Kidney tubule cell (primary cell): Measurements from ENCODE around the gene WDR4.
"Not testable (repeated sequence)": the region's sequence is repeated elsewhere in the genome, so short reads cannot be mapped to it uniquely, and the experiment has no call there.

Source experiments
- DNase-seq: peaks from one replicate; pipeline ENCODE4 v3.0.0-alpha.2; 2018; ENCODE audit warnings: low spot score

WDR4 gene

DNA sequence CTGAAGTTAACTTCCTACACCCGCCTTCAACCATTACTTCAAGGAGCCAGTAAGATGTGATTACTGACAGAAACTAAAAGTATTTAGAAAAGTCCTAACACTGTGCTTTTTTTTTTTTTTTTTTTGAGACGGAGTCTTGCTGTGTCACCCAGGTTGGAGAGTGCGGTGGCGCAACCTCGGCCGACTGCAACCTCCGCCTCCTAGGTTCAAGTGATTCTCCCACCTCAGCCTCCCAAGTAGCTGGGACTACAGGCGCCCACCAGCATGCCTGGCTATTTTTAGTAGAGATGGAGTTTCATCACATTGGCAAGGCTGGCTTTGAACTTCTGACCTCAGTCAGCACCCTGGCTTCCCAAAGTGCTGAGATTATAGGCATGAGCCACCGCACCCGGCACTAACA is 3.5 kb downstream of the WDR4 start:
- DNase-seq, result not testable (repeated sequence)

- no peak for DNase-seq
Observed at GRCh38 chr21:42873096-42873495, 6.2 kb downstream of the WDR4 start.

DNA sequence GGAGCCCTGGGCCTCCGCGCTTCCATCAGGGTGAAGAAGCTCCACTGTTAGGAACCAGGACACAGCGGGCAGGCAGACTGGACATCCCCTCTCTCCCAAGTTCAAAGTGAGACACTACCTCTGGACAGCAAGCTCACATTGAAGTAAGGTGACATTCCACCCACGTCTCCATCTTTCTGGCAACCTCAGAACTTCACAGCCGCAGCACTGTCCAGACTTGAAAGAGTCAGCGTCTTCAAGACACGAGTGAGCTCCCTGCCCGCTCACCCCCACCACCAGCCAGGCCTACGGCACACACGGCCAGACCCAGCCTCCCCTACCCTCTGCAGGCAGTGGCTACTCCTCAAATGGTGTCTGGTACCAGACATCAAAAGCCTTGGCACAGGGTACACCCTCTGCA is 11.1 kb downstream of the WDR4 start:
- DNase-seq, result no peak

GRCh38 chr21:42865776-42866160 is 13.6 kb downstream of the WDR4 start:
- DNase-seq, result no peak

- no peak for DNase-seq
Observed at GRCh38 chr21:42864815-42865775, 14.2 kb downstream of the WDR4 start.

- no peak for DNase-seq
Observed at GRCh38 chr21:42864286-42864685, 15.1 kb downstream of the WDR4 start.

DNA sequence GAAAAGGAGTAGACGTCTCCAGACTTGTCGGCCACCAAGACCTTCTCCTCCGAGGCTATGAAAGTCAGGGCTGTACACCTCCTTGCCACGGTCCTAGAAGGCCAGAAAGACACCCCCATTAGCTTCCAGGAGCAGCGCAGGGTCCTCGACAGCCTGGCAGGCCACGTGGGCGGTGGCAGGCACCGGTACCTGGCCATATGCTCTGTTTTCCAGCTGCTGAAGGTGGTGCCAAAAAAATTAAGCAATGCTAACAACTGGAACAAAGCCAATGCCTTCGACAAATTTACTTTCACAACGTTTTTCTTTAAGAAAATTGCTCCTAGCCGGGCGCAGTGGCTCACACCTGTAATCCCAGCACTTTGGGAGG is 15.9 kb downstream of the WDR4 start:
- no peak for DNase-seq

DNA sequence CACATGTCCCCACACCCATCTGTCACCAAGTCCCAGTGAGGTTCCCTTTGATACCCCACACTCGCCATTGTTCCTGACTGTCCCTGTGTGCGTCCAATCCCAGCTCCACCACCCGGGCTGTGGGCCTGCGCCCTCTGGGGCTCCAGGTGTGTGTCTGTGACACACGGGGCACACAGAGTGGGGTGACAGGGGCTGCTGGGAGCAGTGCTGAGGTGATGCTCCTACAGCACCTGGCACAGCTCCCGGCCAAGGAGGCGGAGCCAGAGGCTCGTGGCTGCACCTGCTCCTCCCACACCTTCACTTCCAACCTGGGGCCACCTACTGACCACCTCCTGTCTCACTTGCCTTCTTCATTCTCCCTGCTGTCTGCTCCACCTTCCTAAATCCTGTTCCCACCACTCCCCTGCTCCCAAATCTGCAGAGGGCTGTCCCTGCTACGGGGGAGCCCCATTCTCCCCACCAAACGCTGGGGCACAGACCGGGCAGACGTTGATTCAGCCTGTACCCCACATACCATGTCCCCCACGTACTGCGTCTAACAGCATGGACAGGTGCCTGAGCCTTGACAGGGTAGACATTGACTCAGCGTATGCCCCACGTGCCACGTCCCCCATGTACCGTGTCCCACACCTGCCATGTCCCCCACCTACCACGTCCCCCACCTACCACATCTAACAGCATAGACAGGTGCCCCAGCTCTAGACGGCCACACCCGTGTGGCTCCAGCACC is 16.4 kb downstream of the WDR4 start:
- DNase-seq, result no peak

DNA sequence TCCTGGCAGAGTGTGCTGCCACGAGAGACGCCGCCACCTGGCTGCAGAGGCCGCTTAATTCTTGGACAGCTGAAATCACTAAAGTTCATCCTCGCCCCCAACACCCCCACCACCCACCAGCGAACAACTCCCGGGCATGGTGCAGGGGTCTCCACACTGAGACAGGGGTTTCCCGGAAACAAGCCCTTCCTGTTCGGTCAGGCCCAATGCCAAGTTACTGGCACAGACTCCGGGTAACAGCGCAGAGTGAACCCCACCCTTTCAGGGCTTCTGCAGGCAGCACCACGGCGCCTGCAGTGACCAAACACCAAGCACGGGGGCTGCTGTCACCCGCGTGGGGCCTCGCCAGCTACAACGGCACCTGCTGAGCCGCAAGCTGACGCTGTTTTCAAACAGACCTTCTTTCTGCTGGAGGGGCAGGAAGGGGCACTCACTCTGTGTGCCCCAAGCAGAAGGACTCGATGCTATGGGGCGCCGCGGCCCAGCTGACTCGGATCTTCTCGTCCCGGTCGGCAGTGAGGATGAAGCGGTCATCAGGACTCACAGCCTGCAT is 17.4 kb downstream of the WDR4 start:
- no peak for DNase-seq

DNA sequence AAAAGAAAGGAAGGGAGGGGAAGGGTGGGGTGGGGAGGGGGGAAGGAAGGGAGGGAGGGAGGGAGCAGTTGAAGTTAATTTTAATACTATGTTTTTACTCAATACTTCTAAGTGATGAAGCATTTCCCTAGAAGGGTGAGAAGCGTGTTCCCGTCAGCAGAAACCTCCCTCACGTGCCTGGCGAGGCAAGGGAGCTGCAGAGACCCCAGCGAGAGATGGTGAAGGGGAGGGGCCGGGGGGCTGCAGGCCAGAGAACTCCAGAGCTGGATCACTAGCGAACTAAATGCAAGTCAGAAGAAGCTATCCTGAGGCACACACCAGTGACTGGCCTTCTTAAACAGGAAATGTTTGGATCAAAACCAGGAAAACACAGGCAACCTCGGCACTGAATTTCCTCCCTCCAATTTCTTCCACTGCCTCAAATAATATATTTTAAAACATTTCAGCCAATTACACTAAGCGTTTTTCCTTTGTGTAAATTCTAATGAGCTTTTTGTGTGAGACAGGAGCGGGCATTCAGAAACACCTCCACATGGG is 18.0 kb downstream of the WDR4 start:
- DNase-seq, result no peak

DNA sequence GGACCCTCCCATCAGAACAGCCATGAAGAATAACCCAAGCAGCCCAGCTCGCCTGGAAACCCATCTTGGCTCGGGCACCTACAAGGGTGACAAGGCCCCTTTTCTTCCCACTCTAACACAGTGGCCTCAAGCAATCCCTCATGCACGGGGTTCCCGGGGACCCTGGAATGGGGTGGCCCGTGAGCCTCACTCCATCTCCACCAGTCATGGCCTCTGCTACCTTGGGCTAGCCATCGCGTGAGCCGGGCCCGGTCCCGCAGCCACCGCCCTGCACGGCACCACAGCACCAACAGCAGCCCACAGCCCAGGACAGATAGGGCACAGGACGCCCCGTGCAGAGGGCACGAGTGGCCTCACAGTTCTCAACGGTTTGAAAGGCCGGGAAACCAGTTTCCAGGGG is 19.0 kb downstream of the WDR4 start:
- no peak for DNase-seq

DNA sequence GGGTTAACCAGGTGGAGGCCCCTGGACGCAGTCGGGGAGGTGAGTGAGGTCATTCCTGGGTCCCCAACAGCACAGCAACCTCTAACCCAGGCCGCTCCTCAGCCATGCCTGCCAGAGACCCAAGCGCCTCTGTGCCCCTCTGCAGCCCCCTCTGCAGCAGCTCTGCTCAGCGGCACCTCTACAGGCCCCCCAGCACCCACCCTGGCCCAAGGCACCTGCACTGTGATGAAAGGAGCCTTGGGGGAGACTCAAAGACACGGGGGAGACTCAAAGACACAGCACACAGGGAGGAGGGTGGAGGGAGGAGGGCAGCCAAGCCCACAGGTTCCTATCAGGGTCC is 19.5 kb downstream of the WDR4 start:
- no peak for DNase-seq

DNA sequence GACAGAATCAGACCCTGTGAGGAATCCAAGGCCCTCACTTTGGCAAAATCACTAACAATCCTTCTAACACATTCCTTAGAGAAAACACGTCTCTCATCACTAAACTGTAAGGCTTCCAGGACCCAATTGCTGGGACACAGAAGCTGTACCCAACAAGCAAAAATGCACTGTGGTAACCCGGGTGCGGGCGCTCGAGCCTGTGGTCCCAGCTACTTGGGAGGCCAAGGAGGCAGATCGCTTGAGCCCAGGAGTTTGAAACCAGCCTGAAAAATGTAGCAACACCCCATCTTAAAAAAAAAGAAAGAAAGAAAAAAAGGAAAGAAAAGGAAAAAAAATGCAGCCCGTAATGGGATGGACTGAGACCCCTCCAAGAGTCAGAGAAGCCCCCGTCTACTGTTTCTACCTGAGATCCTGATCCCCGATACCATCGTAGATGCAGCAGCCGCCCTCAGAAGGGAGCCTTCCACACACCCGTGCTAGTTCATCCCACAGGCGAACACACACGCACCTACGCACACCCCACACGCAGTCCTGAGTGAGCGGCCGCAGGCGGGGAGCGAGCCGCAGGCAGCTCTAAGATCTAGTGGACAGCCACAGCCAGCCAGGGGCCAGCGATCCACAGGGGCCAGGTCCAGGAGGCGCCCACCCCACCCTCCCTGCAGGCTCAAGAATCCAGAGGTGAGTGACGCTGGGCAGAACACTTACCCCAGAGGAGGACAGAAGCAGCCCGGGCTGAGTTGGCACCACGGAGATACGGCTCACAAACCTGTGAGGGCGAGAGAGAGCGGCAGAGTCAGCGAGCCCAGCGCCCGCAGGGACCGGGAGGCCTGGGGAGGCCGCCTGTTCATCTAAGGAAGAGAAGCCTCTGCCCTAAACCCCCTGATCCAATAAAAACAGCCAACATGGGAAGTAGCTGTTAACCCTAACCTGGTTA is 20.1 kb downstream of the WDR4 start:
- no peak for DNase-seq

DNA sequence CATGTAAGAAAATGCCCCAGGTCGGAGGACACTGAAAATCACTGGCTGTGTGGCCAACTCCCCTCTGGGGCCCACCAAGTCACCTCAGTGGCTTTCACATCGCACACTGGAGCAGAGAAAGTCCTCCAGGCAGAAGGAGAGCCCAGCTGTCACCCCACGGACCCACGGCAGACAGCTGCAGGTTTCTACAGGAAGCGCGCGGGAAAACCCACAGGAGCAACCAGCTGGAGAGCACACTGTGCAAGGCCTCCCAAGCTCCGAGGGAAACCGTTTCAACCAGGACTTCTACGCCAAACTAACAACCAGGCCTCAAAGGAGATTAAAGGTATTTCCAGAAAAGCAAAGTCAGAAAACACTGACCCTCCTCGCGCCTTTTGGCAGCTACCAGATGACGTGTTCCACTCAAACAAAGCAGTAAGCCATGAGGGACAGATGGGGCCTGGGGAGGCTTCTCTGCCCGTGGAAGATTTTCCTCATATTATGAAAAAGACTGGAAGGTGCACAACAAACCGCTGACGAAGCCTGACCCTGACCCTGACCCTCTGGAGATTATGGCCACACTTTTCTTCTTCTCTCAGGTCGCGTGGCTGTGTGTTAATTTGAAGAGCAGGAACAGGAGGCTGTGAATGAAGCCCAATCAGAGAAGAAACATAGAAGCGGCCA is 21.0 kb downstream of the WDR4 start:
- DNase-seq, result no peak

DNA sequence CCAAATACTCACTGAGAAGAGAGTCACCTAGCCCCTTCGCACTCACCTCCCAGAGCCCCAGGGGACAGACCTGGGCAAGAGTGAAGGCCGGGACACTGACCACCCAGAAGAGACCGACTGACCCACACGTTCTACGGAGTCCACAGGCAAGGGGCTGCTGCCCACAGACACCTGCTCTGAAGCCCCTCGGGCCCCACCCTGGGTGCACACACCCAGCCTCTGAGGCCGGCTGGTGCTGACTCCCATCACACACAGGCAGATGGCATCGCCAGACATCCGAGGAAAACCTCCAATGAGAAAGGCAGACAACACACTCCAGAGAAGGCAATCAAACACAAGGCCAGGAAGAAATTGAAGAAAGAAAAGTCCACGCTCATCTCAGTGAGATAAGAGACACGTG is 22.1 kb downstream of the WDR4 start:
- no peak for DNase-seq

DNA sequence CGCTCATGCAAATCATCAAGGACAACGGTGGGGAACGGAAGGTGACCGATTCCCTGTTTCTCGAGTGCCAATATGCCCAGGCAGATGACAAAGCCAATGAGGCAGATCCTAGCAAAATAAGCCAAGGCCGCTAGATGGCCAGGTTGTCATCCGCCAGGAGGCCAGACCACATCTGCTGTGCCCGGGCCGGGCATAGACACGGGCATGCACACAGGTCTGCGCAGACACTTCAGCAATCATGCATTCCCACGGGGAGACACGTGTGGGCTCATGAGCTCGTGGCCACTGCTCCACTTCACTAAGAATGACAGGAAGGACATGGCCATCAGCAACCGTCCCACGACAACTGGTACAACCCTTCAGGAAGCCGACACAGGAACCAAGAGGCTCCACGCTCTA is 23.4 kb downstream of the WDR4 start:
- no peak for DNase-seq

- DNase-seq, result no peak
Observed at GRCh38 chr21:42855171-42855936, 24.0 kb downstream of the WDR4 start.

DNA sequence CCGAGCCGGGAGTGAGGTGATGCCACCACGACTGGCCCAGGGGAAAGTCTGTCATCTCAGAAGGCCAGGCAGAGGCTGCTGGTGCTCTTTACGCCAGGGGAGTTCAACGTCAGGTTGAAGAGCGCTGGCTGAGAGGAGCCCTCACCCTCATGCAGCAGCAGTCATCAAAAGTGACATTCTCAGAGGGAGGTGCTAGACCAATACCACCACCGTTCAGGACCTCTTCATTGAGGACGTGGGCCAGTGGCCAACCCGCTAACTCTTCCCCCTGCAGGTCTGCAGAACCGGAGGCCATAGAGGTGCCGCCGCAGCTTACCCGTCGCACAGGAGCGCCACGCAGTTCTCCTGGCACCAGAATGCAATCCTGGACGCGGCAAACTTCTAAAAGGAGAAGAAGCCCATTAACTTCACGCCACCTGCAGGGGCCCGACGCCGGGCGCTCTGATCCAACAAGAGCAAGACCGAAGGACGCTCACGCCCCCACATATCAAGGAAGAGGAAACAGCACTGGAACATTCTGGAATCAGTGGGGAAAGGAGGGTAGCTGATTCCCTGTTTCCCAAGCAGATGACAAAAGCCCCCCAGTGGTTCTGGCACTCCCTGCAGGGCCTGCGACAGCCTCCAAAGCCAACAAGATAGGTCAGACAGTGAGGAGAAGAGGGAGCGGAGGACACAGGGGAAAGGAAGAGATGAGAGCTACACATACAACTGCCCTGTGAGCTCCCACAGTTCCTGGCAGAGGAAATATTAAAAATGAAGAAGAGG is 24.9 kb downstream of the WDR4 start:
- no peak for DNase-seq

- DNase-seq, result no peak
Observed at GRCh38 chr21:42853621-42854020, 25.7 kb downstream of the WDR4 start.
